DLD1 (cell line): ENCODE results near the gene ECSCR.
"Not testable (repeated sequence)": the region's sequence is repeated elsewhere in the genome, so short reads cannot be mapped to it uniquely, and the experiment has no call there.

Experiments used
- in situ Hi-C: cut with HindIII; loops from 2 replicates; pipeline ENCODE4 v1.10.0; 2017; ENCODE audit warnings: low sequenced_read_pairs

The ECSCR gene, protein sequence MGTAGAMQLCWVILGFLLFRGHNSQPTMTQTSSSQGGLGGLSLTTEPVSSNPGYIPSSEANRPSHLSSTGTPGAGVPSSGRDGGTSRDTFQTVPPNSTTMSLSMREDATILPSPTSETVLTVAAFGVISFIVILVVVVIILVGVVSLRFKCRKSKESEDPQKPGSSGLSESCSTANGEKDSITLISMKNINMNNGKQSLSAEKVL

DNA sequence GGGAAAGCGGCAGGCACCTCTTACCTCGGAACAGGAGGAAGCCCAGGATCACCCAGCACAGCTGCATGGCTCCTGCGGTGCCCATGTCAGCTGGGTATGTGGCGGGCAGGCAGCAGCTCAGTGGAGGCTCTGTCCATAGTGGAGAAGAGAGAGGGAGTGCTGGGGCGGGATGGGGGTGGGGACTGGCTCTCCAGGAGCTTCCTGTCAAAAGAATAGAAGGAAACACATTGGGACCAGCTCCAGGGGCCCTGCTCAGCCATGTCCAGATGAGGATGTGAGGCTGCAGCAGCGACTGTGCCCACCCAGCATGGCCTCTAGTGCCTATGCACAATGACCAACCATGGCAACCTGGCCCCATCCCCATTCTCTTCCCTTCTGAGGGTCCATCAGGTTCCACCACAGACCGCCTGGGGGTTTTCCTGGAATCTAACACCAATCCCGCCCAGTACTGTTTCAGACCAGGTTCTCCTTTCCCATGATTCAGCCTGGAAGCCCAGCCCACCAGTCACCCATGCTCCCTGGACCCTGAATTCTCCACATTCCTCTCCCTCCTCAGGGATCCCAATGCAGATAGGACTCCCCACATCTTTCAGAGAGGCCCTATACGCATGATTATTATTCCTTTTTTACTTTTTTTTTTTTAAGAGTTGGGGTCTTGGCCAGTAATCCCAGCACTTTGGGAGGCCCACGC, at the start of gene ECSCR:
Gene ECSCR, minus strand, starts transcription at position 158 of the 691 bp plus-strand sequence. Its CDS starts 73 bp downstream, at position 85.
- in situ Hi-C loops, result no loop called here

DNA sequence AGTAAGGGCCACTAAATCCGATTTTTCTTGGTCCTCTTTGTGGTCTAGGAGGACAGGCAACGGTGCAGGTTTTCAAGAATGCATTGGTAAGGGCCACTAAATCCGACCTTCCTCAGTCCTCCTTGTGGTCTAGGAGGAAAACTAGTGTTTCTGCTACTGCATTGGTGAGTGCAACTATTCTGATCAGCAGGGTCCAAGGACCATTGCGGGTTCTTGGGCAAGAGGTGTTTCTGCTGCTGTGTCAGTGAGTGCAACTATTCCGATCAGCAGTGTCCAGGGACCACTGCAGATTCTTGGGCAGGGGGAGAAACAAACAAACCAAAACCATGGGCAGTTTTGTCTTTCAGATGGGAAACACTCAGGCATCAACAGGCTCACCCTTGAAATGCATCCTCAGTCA, 42.2 kb upstream of the ECSCR start:
- in situ Hi-C loops, result not testable (repeated sequence)

DNA sequence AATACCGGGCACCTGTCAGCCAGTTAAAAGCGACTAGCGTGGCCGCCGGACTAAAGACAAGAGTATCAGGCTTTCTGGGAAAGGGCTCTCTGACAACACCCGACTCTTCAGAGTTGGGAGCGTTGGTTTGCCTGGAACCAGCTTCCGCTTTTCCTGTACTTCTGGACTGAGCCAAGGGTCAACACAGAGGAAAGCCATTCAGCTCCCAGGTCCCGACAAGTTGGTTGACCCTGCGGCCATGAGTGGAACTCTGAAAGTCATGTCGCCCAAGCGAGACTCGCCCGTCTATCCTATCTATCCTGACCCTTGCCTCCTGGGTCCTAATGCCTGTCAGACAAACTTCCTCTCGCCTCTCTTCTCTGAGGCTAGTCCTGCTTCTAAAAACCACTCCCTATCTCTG, 41.3 kb upstream of the ECSCR start:
- in situ Hi-C loops, result not testable (repeated sequence)

DNA sequence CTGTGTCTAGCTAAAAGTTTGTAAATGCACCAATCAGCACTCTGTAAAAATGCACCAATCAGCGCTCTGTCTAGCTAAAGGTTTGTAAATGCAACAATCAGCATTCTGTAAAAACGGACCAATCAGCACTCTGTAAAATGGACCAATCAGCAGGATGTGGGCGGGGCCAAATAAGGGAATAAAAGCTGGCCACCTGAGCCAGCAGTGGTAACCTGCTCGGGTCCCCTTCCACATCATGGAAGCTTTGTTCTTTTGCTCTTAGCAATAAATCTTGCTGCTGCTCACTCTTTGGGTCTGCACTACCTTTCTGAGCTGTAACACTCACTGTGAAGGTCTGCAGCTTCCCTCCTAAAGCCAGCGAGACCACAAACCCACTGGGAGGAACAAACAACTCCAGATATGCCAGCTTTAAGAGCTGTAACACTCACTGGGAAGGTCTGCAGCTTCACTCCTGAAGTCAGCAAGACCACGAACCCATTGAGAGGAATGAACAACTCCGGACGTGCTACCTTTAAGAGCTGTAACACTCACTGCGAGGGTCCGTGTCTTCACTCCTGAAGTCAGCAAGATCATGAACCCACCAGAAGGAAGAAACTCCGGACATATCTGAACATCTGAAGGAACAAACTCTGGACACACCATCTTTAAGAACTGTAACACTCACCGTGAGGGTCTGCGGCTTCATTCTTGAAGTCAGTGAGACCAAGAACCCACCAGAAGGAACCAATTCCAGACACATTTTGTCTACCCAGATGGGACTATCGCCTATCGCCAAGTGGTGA, 40.7 kb upstream of the ECSCR start:
- in situ Hi-C loops, result not testable (repeated sequence)

DNA sequence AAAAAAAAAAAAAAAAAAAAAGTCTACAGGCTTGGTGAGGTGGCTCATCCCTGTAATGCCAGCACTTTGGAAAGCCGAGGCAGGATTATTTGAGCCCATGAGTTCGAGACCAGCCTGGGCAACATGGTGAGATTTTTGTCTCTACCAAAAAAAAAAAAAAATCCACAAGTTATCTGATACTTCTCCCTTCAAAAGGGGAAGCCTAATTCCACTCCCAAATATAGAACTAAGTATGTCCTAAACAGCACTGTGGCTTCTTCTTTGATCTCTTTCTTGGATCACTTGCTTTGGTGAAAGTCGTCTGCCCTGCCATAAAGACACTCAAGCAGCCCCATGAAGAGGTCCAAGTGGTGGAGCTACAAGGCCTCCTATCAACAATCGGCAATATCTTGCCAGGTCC, 38.8 kb upstream of the ECSCR start:
- in situ Hi-C loops, result no loop called here

DNA sequence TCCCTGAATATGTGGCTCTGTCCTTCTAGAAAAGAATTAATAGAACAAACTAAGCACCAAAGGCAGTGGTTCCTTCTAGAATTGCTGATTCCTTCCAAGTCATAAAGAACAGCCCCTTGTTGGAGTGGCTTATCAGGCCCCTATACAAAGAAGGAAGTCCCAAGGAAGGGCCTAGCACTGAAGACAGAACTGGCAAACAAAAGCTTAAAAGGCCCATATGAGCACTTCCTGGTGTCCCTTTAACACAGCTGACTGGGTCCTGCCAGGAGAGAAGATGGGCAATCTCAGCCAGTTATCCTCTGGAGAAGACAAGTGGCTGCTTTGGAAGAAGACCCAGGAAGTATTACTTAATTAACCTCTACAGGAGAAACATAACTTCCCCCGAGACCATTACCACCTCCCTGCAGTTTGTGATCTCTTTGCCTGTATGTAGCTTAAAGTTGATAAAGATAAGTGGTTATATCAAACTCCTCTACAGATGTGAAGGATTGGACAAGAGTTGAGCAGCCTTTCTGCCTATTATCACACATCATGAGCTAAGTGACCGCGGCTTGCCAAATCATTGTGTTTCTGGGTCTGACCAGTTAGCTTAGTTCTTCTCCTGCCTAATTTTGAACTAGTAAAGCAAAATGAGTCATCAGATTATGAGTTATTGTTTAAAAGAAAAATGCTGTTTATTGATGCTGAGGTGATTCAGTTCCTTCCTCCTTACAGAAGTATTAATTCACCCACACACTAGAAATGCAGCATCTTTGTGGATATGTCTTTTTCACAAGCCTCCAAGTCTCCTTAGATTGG, 33.3 kb upstream of the ECSCR start:
- in situ Hi-C loops, result no loop called here

DNA sequence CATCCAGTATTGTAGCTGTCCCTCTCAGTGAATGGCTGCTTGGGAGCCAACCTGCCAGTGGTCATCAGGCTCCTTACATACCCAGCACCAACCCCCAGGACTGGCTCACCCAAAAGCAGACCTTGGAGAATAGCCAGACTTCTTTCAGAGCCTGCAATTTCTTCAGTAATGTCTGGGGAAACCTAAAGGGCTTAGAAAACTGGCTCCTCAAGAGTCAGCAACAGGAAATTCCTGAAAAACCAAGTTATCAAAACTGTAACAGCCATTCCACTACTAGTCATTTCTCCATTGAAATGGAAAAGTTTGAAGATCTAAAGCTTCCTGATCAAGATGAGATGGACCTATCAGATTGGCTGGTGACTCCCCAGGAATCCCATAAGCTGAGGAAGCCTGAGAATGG, 32.3 kb upstream of the ECSCR start:
- in situ Hi-C loops, result no loop called here

DNA sequence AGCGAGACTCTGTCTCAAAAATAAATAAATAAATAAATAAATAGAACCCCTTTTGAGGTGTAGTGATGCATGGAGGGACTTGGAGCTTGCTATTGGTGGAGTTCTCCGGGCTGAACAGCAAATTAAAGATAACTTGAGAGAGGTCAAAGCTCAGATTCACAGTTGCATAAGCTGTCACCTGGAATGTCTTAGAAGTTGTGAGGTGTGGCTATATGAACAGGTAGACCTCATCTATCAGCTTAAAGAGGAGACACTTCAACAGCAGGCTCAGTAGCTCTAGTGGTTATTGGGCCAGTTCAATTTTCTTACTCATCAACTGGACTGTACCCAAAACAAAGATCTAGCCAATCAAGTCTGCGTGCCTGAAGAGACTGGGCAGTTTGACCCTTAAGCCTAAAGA, 31.7 kb upstream of the ECSCR start:
- in situ Hi-C loops, result no loop called here

DNA sequence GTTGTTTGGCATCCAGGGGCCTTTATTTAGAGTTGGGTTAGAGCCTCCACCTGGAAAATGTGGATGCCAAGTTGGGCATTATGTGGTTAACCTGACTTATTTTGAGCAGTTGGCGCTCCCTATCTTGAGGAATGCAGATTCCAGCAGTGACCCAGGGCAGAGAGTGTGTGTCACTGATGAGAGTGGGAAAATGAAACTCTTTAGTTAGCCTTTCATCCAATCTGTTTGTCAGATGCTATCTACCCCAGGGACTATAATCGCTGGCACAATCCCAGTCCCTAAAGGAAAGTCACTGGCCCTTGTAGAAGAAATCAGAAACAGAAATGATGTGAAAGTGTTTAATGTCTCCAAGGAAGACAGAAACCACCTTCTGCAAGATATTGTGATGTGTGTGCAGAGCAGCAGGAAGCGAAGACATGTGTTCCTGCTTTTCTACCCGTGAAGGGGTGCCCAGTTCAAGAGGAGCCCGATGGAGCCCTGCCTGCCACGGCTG, 30.2 kb upstream of the ECSCR start:
- in situ Hi-C loops, result no loop called here

DNA sequence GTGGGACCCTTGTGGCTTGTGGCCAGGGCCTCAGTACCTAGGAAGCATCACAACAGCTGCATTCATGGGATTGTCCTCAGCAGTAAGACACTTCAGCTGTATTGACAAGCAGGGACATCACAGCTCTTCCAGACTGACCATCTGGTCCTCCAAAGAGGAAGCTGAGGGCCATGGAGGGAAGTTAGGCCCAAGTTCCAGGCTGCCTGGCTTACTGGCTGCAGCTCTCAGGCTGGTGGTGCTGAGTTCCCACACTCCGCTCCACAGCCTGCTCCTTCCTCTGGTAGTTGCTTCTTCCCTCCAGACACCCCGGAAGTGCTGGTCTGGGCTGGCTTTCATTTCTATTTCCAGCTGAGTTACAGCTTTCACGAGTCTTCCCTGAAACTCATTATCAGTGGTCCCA, 25.7 kb upstream of the ECSCR start:
- in situ Hi-C loops, result no loop called here

DNA sequence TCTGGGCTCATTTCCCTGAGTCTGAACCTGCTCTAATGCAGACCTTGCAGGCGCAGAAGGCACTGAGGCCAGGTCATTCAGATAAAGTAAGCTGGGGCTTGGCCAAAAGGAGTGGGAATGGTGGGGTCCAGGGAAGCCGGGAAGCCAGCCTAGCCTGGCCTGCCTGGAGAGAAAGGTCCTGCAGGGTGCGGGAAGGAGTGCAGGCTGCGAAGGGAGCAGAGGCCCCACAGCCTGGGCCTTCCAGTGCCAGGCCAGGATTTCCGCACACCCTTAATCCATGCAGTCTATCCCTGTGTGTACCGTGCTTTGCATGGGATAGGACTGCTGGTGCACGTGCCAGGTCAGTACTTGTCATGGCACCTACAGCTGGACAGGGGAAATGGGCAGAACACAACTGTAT, 23.7 kb upstream of the ECSCR start:
- in situ Hi-C loops, result no loop called here

DNA sequence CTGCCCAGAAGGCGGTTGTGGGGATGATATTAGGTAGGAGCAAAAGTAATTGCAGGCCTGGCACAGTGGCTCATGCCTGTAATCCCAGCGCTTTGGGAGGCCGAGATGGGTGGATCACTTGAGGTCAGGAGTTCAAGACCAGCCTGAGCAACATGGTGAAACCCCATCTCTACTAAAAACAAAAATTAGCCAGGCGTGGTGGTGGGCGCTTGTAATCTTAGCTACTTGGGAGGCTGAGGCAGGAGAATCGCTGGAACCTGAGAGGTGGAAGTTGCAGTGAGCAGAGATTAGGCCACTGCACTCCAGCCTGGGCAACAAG, 20.3 kb upstream of the ECSCR start:
- in situ Hi-C loops, result not testable (repeated sequence)

DNA sequence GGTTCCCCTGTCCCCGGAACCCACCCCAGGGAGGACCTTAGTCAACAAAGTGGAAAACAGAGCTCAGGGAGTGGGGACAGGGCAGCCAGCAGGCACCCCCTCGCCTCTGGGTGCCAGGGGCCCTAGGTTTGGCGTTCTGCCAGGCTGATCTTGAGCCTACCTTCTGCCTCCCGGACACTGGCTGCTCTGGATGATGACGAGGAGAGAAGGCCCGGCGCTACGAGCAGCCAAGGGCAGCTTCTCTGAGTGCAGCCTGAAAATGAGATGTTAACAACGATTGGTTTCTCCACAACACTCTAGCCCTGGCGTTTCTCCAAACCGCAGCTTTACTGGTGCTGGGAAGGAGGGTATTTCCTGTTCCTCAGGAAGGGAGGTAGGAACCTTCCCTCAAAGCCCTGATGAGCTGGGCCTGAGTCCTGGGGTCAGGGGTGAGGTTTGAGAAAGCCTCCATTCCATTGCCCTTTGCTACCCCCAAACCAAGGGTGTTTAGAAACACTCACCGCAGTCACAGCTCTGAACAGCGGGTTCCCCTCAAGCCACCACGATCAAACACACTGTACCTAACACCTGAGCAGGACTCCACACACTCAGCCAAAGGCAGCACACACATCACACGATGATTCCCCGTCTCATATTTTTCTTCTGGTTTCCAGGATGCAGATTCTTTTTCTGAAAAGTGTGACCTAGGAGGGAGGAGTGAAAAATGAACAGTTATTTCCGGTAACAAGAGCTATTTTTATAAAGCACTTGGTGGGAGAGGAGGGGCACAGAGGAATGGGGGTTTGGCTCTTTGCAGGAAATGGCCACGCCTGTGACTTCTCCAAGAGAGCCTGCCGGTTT, 19.7 kb upstream of the ECSCR start, which contains the start of gene STING1:
Gene STING1, minus strand, starts transcription at position 709 of the 840 bp plus-strand sequence. CDS start 1,054 bp downstream, outside the sequence.
- in situ Hi-C loops, result no loop called here

DNA sequence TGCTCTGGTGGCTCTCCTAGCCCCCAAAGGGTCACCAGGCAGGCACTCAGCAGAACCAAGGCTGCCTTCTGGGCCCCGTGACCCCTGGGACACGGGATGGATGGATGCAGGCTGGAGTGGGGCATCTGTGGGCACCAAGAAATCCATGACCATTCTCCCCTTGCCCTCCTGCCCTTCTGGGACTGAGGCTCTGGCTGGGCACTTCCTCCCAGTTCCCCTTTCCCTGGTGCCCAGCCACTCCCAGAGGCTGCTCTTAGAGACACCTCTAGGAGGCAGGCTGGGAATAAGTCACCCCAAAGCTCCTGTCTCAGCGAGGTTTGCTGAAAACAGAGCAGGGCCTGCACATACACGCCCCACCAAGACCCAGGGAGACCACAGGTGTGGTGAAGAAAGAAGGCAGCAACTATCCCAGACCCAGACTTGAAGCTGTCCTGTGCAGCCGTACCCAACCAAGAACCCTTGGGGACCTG, 19.1 kb upstream of the ECSCR start:
- in situ Hi-C loops, result no loop called here

DNA sequence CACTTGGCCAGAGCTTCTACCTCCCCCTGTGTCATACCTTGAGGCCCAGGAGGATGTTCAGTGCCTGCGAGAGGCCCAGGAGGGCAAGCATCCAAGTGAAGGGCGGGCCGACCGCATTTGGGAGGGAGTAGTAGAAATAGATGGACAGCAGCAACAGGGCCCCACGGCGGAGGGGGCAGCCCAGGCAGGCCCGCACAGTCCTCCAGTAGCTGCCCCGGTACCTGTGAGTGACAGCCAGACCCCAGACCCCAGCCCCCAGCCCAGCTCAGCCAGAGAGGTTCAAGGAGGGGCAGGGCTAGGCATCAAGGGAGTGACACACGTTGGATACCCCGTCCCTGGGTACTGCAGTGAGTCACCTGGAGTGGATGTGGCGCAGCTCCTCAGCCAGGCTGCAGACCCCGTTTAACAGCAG, 18.6 kb upstream of the ECSCR start:
- in situ Hi-C loops, result no loop called here

DNA sequence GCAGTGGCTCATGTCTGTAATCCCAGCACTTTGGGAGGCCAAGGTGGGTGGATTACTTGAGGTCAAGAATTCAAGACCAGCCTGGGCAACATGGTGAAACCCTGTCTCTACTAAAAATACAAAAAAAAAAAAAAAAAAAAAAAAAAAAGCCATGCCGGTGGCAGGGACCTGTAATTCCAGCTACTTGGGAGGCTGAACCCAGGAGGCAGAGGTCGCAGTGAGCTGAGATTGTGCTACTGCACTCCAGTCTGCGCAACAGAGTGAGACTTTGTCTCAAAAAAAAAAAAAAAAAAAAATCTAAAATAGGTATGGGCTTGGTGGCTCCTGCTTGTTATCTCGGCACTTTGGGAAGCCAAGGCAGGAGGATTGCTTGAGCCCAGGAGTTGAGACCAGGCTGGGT, 17.2 kb upstream of the ECSCR start:
- in situ Hi-C loops, result not testable (repeated sequence)

DNA sequence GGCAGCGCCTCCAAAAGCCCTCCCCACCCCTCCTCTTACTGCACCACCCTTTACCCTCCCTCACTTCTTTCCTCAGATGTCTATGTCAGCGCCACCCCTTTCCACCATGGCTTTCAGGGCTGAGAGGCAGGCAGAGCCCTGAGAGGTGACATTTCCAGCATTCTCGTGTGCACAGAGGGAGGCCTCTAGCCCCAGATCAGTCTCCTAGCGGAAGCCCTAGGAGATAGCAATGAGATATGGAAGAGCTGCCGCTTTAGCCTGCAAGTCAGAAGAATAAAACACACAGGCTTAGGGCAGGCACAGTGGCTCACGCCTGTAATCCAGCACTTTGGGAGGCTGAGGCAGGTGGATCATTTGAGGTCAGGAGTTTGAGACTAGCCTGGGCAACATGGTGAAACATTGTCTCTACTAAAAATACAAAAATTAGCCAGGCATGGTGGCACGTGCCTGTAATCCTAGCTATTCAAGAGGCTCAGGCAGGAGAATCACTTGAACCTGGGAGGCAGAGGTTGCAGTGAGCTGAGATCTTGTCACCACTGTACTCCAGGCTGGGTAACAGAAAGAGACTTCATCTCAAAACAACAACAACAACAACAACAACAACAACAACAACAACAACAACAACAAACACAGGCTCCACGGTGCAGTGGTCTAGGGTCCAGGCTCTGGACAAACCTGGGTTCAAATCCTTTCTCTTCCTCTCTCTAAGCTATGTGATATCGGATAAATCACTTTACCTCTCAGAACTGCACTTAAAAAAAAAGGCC, 16.3 kb upstream of the ECSCR start:
- in situ Hi-C loops, result not testable (repeated sequence)

DNA sequence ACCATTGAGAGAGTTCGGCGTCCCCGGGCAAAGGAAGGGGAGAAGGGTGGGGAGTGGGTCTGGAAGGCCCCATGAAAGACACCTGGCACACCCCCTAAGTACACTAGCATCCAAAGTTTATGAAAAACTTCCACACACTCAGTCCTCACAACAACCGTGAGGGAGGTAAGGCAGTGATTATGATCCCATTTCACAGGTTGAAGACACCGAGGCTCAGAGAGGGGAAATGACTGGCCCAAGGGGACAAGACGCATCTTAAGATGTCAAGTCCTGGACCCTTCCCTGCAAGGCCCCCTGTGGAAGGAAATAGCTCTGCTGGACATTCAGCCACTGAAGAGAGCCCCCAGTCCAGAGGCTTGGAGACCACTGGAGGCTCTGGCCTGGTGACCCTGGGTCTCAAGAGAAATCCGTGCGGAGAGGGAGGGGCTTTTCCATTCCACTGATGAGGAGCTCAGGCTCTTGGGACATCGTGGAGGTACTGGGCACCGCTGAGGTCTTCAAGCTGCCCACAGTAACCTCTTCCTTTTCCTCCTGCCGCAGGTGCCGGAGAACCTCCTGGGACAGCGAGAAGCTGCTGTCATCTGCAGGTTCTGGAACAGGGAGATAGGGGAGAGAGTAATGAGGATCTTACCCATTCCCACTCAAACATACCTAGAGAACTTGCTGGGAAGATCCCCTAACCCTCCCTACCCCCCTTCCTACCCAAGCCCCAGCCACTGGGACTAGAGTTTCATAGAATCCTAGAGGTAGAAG, 13.5 kb upstream of the ECSCR start:
- in situ Hi-C loops, result no loop called here
